ENCODE data around the gene SIAH1. TPM values are rescaled to one million over a fixed set of nuclear protein-coding genes. Genes with fewer than 3 reads are reported as not detected.
"Not testable (repeated sequence)": the region's sequence is repeated elsewhere in the genome, so short reads cannot be mapped to it uniquely, and the experiment has no call there.

The SIAH1 gene
- total RNA-seq, 5 donors from 2014 or later (not counting 1 experiment from before 2014, with no cell fraction given), result 13.8 to 41.1 (median 15.0) TPM

- Mint-ChIP-seq H3K4me3 (no peak overlapping the region), H3K27ac (no peak overlapping the region), H3K36me3 (no peaks in the 10 kb centered on the region), H3K9me3 (no peaks in the 10 kb centered on the region), H3K4me1 (peaks cover 9 to 21% (median 21%) of the 10 kb centered on the region in 3 donors), H3K27me3 (no peaks in the 10 kb centered on the region)
- peaks cover 0 to 4% of the 10 kb centered on the region in 2 experiments for H3K27me3 ChIP-seq (replicated peaks in 1 of 2; ENCODE audit: control insufficient read depth in 2 of 2, extremely low read depth in 1 of 2, insufficient read depth in 2 of 2, low read length in 1 of 2)
- no peak overlapping the region for H3K4me3 ChIP-seq (ENCODE audit: control insufficient read depth in 1 of 2, extremely low read depth in 1 of 2, low read length in 1 of 2)
- ChIA-PET CTCF (interaction anchor here in 1 of 2 donors (0.9 kb wide), 1 partner anchor 199 kb away, joined by 3 read pairs; no protein-coding TSS in a partner anchor), POLR2A (interaction anchor here in 1 of 2 donors (0.7 kb wide), 1 partner anchor 131 kb away, joined by 4 read pairs; no protein-coding TSS in a partner anchor)
- H3K4me1 ChIP-seq (ENCODE audit: control insufficient read depth in 1 of 2, extremely low read depth in 1 of 2, insufficient read depth in 2 of 2, low read length in 2 of 2), result peaks cover 0 to 2% of the 10 kb centered on the region in 2 experiments
- ATAC-seq (replicated peaks in 1 of 4) (no peak), DNase-seq (no peak)
- 100% methylated on average over 1 of the region's 3 CpGs for WGBS (ENCODE audit: insufficient coverage)
- H3K9me3 ChIP-seq, result no peaks in the 10 kb centered on the region
- H3K27ac ChIP-seq (ENCODE audit: low read length), result no peak overlapping the region
- H3K36me3 ChIP-seq (ENCODE audit: control insufficient read depth in 2 of 2, extremely low read depth in 1 of 2, insufficient read depth in 1 of 2, low read length in 1 of 2), result no peaks in the 10 kb centered on the region
These were observed 45.7 kb upstream of the SIAH1 start for GRCh38 chr16:48430890-48431289.

- H3K4me3 ChIP-seq (ENCODE audit: control insufficient read depth in 1 of 2, extremely low read depth in 1 of 2, low read length in 1 of 2), result no peak overlapping the region
- WGBS (ENCODE audit: insufficient coverage), result 50% methylated on average over 1 of the region's 2 CpGs
These were observed 41.3 kb upstream of the SIAH1 start for GRCh38 chr16:48426244-48427141.

GRCh38 chr16:48422537-48422936 is 37.3 kb upstream of the SIAH1 start:
- Mint-ChIP-seq H3K9me3 (no peaks in the 10 kb centered on the region), H3K36me3 (no peaks in the 10 kb centered on the region), H3K27me3 (no peaks in the 10 kb centered on the region), H3K27ac (no peak overlapping the region), H3K4me1 (peaks cover 0 to 4% (median 0%) of the 10 kb centered on the region in 3 donors), H3K4me3 (no peak overlapping the region)
- H3K9me3 ChIP-seq, result no peaks in the 10 kb centered on the region
- H3K27me3 ChIP-seq (replicated peaks in 1 of 2; ENCODE audit: control insufficient read depth in 2 of 2, extremely low read depth in 1 of 2, insufficient read depth in 2 of 2, low read length in 1 of 2), result no peaks in the 10 kb centered on the region
- ATAC-seq (replicated peaks in 1 of 4), result no peak
- WGBS (ENCODE audit: insufficient coverage), result no CpG with 5 or more reads among the region's 2 CpGs
- no peak overlapping the region for H3K27ac ChIP-seq (ENCODE audit: low read length)
- H3K4me1 ChIP-seq (ENCODE audit: control insufficient read depth in 1 of 2, extremely low read depth in 1 of 2, insufficient read depth in 2 of 2, low read length in 2 of 2), result no peaks in the 10 kb centered on the region
- no peak overlapping the region for H3K4me3 ChIP-seq (ENCODE audit: control insufficient read depth in 1 of 2, extremely low read depth in 1 of 2, low read length in 1 of 2)
- POLR2A ChIA-PET, result no interaction called here
- no peaks in the 10 kb centered on the region for H3K36me3 ChIP-seq (ENCODE audit: control insufficient read depth in 2 of 2, extremely low read depth in 1 of 2, insufficient read depth in 1 of 2, low read length in 1 of 2)
- CTCF ChIA-PET, result no interaction called here
- DNase-seq, result no peak

More at GRCh38 chr16:48426244-48427141, 41.3 kb upstream of the SIAH1 start:
- Histone ChIP-seq H3K27me3 (replicated peaks in 1 of 2; ENCODE audit: control insufficient read depth in 2 of 2, extremely low read depth in 1 of 2, insufficient read depth in 2 of 2, low read length in 1 of 2) (peaks cover 0 to 3% of the 10 kb centered on the region in 2 experiments), H3K27ac (ENCODE audit: low read length) (no peak overlapping the region), H3K4me1 (ENCODE audit: control insufficient read depth in 1 of 2, extremely low read depth in 1 of 2, insufficient read depth in 2 of 2, low read length in 2 of 2) (no peaks in the 10 kb centered on the region), H3K9me3 (no peaks in the 10 kb centered on the region), H3K36me3 (ENCODE audit: control insufficient read depth in 2 of 2, extremely low read depth in 1 of 2, insufficient read depth in 1 of 2, low read length in 1 of 2) (no peaks in the 10 kb centered on the region)
- no peak for DNase-seq
- no peaks in the 10 kb centered on the region for H3K9me3 Mint-ChIP-seq
- no peak overlapping the region for H3K4me3 Mint-ChIP-seq
- no peak overlapping the region for H3K27ac Mint-ChIP-seq
- no peaks in the 10 kb centered on the region for H3K27me3 Mint-ChIP-seq
- ChIA-PET CTCF (no interaction called here), POLR2A (no interaction called here)
- no peak for ATAC-seq (replicated peaks in 1 of 4)
- no peaks in the 10 kb centered on the region for H3K36me3 Mint-ChIP-seq
- H3K4me1 Mint-ChIP-seq, result peaks cover 0 to 6% (median 4%) of the 10 kb centered on the region in 3 donors

GRCh38 chr16:48421741-48422140 is 36.5 kb upstream of the SIAH1 start:
- ChIA-PET POLR2A (no interaction called here), CTCF (interaction anchor here in 1 of 2 donors (0.6 kb wide), 1 partner anchor 1596 kb away, joined by 3 read pairs; no protein-coding TSS in a partner anchor)
- Mint-ChIP-seq H3K27ac (no peak overlapping the region), H3K9me3 (no peaks in the 10 kb centered on the region), H3K4me3 (no peak overlapping the region), H3K4me1 (peaks cover 0 to 3% (median 0%) of the 10 kb centered on the region in 3 donors), H3K36me3 (no peaks in the 10 kb centered on the region), H3K27me3 (no peaks in the 10 kb centered on the region)
- Histone ChIP-seq H3K4me3 (ENCODE audit: control insufficient read depth in 1 of 2, extremely low read depth in 1 of 2, low read length in 1 of 2) (no peak overlapping the region), H3K4me1 (ENCODE audit: control insufficient read depth in 1 of 2, extremely low read depth in 1 of 2, insufficient read depth in 2 of 2, low read length in 2 of 2) (no peaks in the 10 kb centered on the region), H3K27me3 (replicated peaks in 1 of 2; ENCODE audit: control insufficient read depth in 2 of 2, extremely low read depth in 1 of 2, insufficient read depth in 2 of 2, low read length in 1 of 2) (no peaks in the 10 kb centered on the region), H3K27ac (ENCODE audit: low read length) (no peak overlapping the region), H3K36me3 (ENCODE audit: control insufficient read depth in 2 of 2, extremely low read depth in 1 of 2, insufficient read depth in 1 of 2, low read length in 1 of 2) (no peaks in the 10 kb centered on the region), H3K9me3 (no peaks in the 10 kb centered on the region)
- DNase-seq (no peak), ATAC-seq (replicated peaks in 1 of 4) (no peak)
- WGBS (ENCODE audit: insufficient coverage), result 60% methylated on average over 1 of the region's 3 CpGs

GRCh38 chr16:48420437-48420836 is 35.2 kb upstream of the SIAH1 start:
- Mint-ChIP-seq H3K27ac (no peak overlapping the region), H3K36me3 (no peaks in the 10 kb centered on the region), H3K4me3 (no peak overlapping the region), H3K4me1 (no peaks in the 10 kb centered on the region), H3K27me3 (no peaks in the 10 kb centered on the region), H3K9me3 (no peaks in the 10 kb centered on the region)
- POLR2A ChIA-PET, result interaction anchor here in 1 of 2 donors (0.7 kb wide), 1 partner anchor 129 kb away, joined by 6 read pairs; no protein-coding TSS in a partner anchor
- no peaks in the 10 kb centered on the region for H3K9me3 ChIP-seq
- ATAC-seq (replicated peaks in 1 of 4) (no peak), DNase-seq (no peak)
- H3K4me3 ChIP-seq (ENCODE audit: control insufficient read depth in 1 of 2, extremely low read depth in 1 of 2, low read length in 1 of 2), result no peak overlapping the region
- no peak overlapping the region for H3K27ac ChIP-seq (ENCODE audit: low read length)
- no peaks in the 10 kb centered on the region for H3K4me1 ChIP-seq (ENCODE audit: control insufficient read depth in 1 of 2, extremely low read depth in 1 of 2, insufficient read depth in 2 of 2, low read length in 2 of 2)
- H3K27me3 ChIP-seq (replicated peaks in 1 of 2; ENCODE audit: control insufficient read depth in 2 of 2, extremely low read depth in 1 of 2, insufficient read depth in 2 of 2, low read length in 1 of 2), result no peaks in the 10 kb centered on the region
- H3K36me3 ChIP-seq (ENCODE audit: control insufficient read depth in 2 of 2, extremely low read depth in 1 of 2, insufficient read depth in 1 of 2, low read length in 1 of 2), result no peaks in the 10 kb centered on the region
- 67% methylated on average over 1 of the region's 1 CpG for WGBS (ENCODE audit: insufficient coverage)
- CTCF ChIA-PET, result no interaction called here

DNA sequence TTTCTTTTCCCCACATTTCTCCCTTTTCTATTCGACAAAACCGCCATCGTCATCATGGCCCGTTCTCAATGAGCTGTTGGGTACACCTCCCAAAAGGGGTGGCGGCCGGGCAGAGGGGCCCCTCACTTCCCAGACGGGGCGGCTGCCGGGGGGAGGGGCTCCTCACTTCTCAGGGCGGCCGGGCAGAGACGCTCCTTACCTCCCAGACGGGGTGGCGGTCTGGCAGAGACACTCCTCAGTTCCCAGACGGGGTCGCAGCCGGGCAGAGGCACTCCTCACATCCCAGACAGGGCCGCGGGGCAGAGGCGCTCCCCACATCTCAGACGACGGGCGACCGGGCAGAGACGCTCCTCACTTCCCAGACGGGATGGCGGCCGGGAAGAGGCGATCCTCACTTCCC is 31.4 kb upstream of the SIAH1 start:
- H3K36me3 Mint-ChIP-seq; DNase-seq; H3K27me3 Mint-ChIP-seq; H3K27me3 ChIP-seq (replicated peaks in 1 of 2; ENCODE audit: control insufficient read depth in 2 of 2, extremely low read depth in 1 of 2, insufficient read depth in 2 of 2, low read length in 1 of 2); H3K4me3 ChIP-seq (ENCODE audit: control insufficient read depth in 1 of 2, extremely low read depth in 1 of 2, low read length in 1 of 2); POLR2A ChIA-PET; H3K4me1 Mint-ChIP-seq; CTCF ChIA-PET; H3K27ac ChIP-seq (ENCODE audit: low read length); H3K9me3 ChIP-seq; H3K27ac Mint-ChIP-seq; H3K4me3 Mint-ChIP-seq; H3K9me3 Mint-ChIP-seq; H3K4me1 ChIP-seq (ENCODE audit: control insufficient read depth in 1 of 2, extremely low read depth in 1 of 2, insufficient read depth in 2 of 2, low read length in 2 of 2); ATAC-seq (replicated peaks in 1 of 4); H3K36me3 ChIP-seq (ENCODE audit: control insufficient read depth in 2 of 2, extremely low read depth in 1 of 2, insufficient read depth in 1 of 2, low read length in 1 of 2): not testable (repeated sequence)
- WGBS (ENCODE audit: insufficient coverage), result 99% methylated on average over 26 of the region's 29 CpGs

Data from T-cell (primary cell).